H9 (cell line): Measurements from ENCODE around the gene GARIN1A. TPM values are rescaled to one million over a fixed set of nuclear protein-coding genes. Genes with fewer than 3 reads are reported as not detected.
A peak's percentile ranks its signal among the peaks of the same experiment; 100 is the strongest.

ENCODE experiments used
- DNase-seq: peaks from one replicate; pipeline ENCODE4 v3.0.0-alpha.2; 2017
- H2AFZ ChIP-seq: one replicate; pipeline ENCODE4 v1.6.1; 2013; ENCODE audit warnings: mild to moderate bottlenecking, low read length, control low read depth, moderate library complexity
- H2AK5ac ChIP-seq: 2 replicates; pipeline ENCODE4 v1.6.1; 2013; ENCODE audit warnings: low read length, control low read depth, mixed read lengths; ENCODE audit not compliant: insufficient read length
- H2BK120ac ChIP-seq: one replicate; pipeline ENCODE4 v1.6.1; 2013; ENCODE audit warnings: low read depth, mild to moderate bottlenecking, low read length, control low read depth, inconsistent platforms; ENCODE audit not compliant: poor library complexity, severe bottlenecking
- H2BK12ac ChIP-seq: 2 replicates; pipeline ENCODE4 v1.6.1; 2013; ENCODE audit warnings: low read length, control low read depth, mixed read lengths, low read depth; ENCODE audit not compliant: insufficient read length
- H2BK15ac ChIP-seq: 2 replicates; pipeline ENCODE4 v1.6.1; 2013; ENCODE audit warnings: low read depth, low read length, control low read depth
- H2BK20ac ChIP-seq: one replicate; pipeline ENCODE4 v1.6.1; 2013; ENCODE audit warnings: low read depth, mild to moderate bottlenecking, low read length, control low read depth, inconsistent platforms; ENCODE audit not compliant: poor library complexity, severe bottlenecking
- H2BK5ac ChIP-seq: 2 replicates; pipeline ENCODE4 v1.6.1; 2013; ENCODE audit warnings: low read length, control low read depth, mixed read lengths; ENCODE audit not compliant: insufficient read length
- H3K14ac ChIP-seq: 2 replicates; pipeline ENCODE4 v1.6.1; 2013; ENCODE audit warnings: low read length, control low read depth; ENCODE audit not compliant: insufficient read depth
- H3K18ac ChIP-seq: 2 replicates; pipeline ENCODE4 v1.6.1; 2013; ENCODE audit warnings: low read depth, mild to moderate bottlenecking, mixed read lengths, low read length, control low read depth; ENCODE audit not compliant: insufficient read length
- H3K23ac ChIP-seq: 2 replicates; pipeline ENCODE4 v1.6.1; 2013; ENCODE audit warnings: low read length, control low read depth, mixed read lengths, low read depth; ENCODE audit not compliant: insufficient read length
- H3K23me2 ChIP-seq: 2 replicates; pipeline ENCODE4 v1.6.1; 2013; ENCODE audit warnings: low read depth, mild to moderate bottlenecking, mixed read lengths, low read length, control low read depth; ENCODE audit not compliant: insufficient read length, poor library complexity, severe bottlenecking
- H3K27ac ChIP-seq: 2 replicates; pipeline ENCODE4 v1.5.1; 2013; ENCODE audit warnings: low read length, control low read depth, mixed read lengths, low read depth; ENCODE audit not compliant: insufficient read length
- H3K27me3 ChIP-seq: 2 replicates; pipeline ENCODE4 v1.6.1; 2013; ENCODE audit warnings: low read length, control low read depth, inconsistent platforms; ENCODE audit not compliant: insufficient read depth
- H3K4ac ChIP-seq: 2 replicates; pipeline ENCODE4 v1.6.1; 2013; ENCODE audit warnings: low read depth, mild to moderate bottlenecking, control low read depth, inconsistent platforms, low read length, moderate library complexity
- H3K4me1 ChIP-seq: 2 replicates; pipeline ENCODE4 v1.6.1; 2013; ENCODE audit warnings: low read length, control low read depth, inconsistent platforms; ENCODE audit not compliant: insufficient read depth
- H3K4me2 ChIP-seq: 2 replicates; pipeline ENCODE4 v1.6.1; 2013; ENCODE audit warnings: low read length, control low read depth, mixed read lengths; ENCODE audit not compliant: insufficient read length, insufficient read depth
- H3K56ac ChIP-seq: 2 replicates; pipeline ENCODE4 v1.6.1; 2013; ENCODE audit warnings: low read depth, mild to moderate bottlenecking, mixed read lengths, low read length, control low read depth; ENCODE audit not compliant: insufficient read length
- H3K79me1 ChIP-seq: 2 replicates; pipeline ENCODE4 v1.6.1; 2013; ENCODE audit warnings: low read depth, mild to moderate bottlenecking, moderate library complexity, low read length, control low read depth, inconsistent platforms; ENCODE audit not compliant: insufficient read depth, poor library complexity, severe bottlenecking
- H3K79me2 ChIP-seq: 2 replicates; pipeline ENCODE4 v1.6.1; 2013; ENCODE audit warnings: low read length, control low read depth, inconsistent platforms; ENCODE audit not compliant: insufficient read depth
- H3K9ac ChIP-seq: 2 replicates; pipeline ENCODE4 v1.6.1; 2013; ENCODE audit warnings: low read length, control low read depth, mixed read lengths; ENCODE audit not compliant: insufficient read length; ENCODE audit errors: extremely low read depth
- H3K9me3 ChIP-seq: one replicate; pipeline ENCODE4 v1.6.1; 2013; ENCODE audit warnings: low read depth, low read length, inconsistent platforms; ENCODE audit not compliant: control insufficient read depth
- H3T11ph ChIP-seq: one replicate; pipeline ENCODE4 v1.6.1; 2013; ENCODE audit warnings: mild to moderate bottlenecking, low read length, control low read depth, inconsistent platforms
- H4K20me1 ChIP-seq: one replicate; pipeline ENCODE4 v1.6.1; 2013; ENCODE audit not compliant: control insufficient read depth, insufficient read length, insufficient read depth
- H4K5ac ChIP-seq: 2 replicates; pipeline ENCODE4 v1.6.1; 2013; ENCODE audit warnings: low read depth, mild to moderate bottlenecking, mixed read lengths, low read length, control low read depth; ENCODE audit not compliant: insufficient read length
- H4K8ac ChIP-seq: replicated peaks from 2 replicates; pipeline ENCODE4 v1.6.1; 2013; ENCODE audit warnings: low read length, control low read depth, mixed read lengths, low read depth; ENCODE audit not compliant: insufficient read length
- H4K91ac ChIP-seq: 2 replicates; pipeline ENCODE4 v1.6.1; 2013; ENCODE audit warnings: low read depth, mild to moderate bottlenecking, moderate library complexity, mixed read lengths, low read length, control low read depth; ENCODE audit not compliant: insufficient read length
- H3K27ac Mint-ChIP-seq, 3 experiments: 2 replicates in 2 of 3; 3 replicates in 1 of 3; pipeline ENCODE4 v1.8.0; 2020 to 2021; ENCODE audit warnings: mixed read lengths in 3 of 3, mild to moderate bottlenecking in 1 of 3, moderate library complexity in 1 of 3
- H3K27me3 Mint-ChIP-seq: 2 replicates; pipeline ENCODE4 v1.8.0; 2021; ENCODE audit warnings: low read depth, mild to moderate bottlenecking, moderate library complexity, mixed read lengths
- H3K36me3 Mint-ChIP-seq, 3 experiments: 2 replicates in 2 of 3; 3 replicates in 1 of 3; pipeline ENCODE4 v1.8.0; 2020 to 2021; ENCODE audit warnings: low read depth in 3 of 3, mixed read lengths in 3 of 3; ENCODE audit not compliant: insufficient read depth in 1 of 3
- H3K4me1 Mint-ChIP-seq, 2 experiments: 2 replicates each; pipeline ENCODE4 v1.8.0; 2020; ENCODE audit warnings: mixed read lengths in 2 of 2
- H3K4me3 Mint-ChIP-seq, 2 experiments: 2 replicates in 1 of 2; 3 replicates in 1 of 2; pipeline ENCODE4 v1.8.0; 2020 to 2021; ENCODE audit warnings: mild to moderate bottlenecking in 2 of 2, mixed read lengths in 2 of 2, moderate library complexity in 1 of 2
- H3K9me3 Mint-ChIP-seq, 2 experiments: 2 replicates in 1 of 2; 3 replicates in 1 of 2; pipeline ENCODE4 v1.8.0; 2020; ENCODE audit warnings: mild to moderate bottlenecking in 2 of 2, mixed read lengths in 2 of 2, moderate library complexity in 1 of 2
- WGBS: extraction: QIAGEN DNeasy Blood & Tissue Kit; methylation state at CpG from one replicate; pipeline ENCODE4 v1.1.7; 2013; ENCODE audit warnings: missing lambda C conversion rate, low lambda C conversion rate, mixed read lengths; ENCODE audit not compliant: insufficient read length; ENCODE audit errors: extremely low coverage; 5-methylcytosine and 5-hydroxymethylcytosine counted together
- total RNA-seq: library from RNA; stranded (reverse); gene quantifications from 2 replicates; pipeline ENCODE4 v1.2.1, GENCODE V29; 2021
- TF ChIP-seq, protein P1 (sequence below): fragments of 200-600 bp; sonication (generic); conservative IDR thresholded peaks from 3 replicates; pipeline ENCODE4 v1.8.0; 2021; ENCODE audit warnings: antibody characterized with exemption, mild to moderate bottlenecking

GARIN1A gene
- total RNA-seq, 1 experiment from 2014 or later: 0.98 TPM

DNA sequence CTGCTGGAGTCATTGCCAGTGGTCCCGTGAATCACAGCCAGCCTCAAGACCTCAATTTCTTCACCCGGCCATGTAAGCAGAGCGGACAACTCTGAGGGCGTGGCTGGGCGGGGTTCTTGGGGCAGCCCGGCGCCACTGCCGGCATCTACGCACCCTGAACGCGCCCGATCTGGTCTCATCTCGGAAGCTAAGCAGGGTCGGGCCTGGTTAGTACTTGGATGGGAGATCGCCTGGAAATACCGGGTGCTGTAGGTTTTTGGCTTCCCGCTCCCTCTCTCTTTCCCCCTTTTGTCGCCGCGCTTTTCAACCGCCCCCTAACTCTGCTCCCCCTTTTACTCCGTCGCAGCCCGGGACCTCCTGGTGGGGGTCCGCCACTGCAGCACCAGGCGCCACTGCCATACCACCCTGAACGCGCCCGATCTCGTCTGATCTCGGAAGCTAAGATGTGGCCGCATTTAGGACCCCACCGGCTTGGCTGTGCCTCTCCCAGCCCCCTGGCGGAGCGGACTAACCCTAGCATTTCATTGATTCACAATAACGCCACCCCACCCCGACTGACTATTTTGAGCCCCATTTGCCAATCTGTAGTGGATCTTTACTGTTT, 25.3 kb downstream of the GARIN1A start:
- peaks cover 0 to 6% of the 10 kb centered on the region in 2 experiments; a peak in 2 of 5 replicates for H3K9me3 Mint-ChIP-seq
- no peaks in the 10 kb centered on the region for H3K79me1 ChIP-seq
- no peak overlapping the region for H3K23ac ChIP-seq
- no peaks in the 10 kb centered on the region for H4K20me1 ChIP-seq
- peak; percentile 91 for DNase-seq
- H2BK120ac ChIP-seq: no peak overlapping the region
- peaks cover 3% of the 10 kb centered on the region; the same call in 1 of the 2 replicates for H3K4me1 ChIP-seq
- H3K56ac ChIP-seq: no peak overlapping the region
- peaks cover 29% of the 10 kb centered on the region for H3K27me3 Mint-ChIP-seq
- H3K4me2 ChIP-seq: peak overlapping the region; percentile 64
- H2AFZ ChIP-seq: no peak overlapping the region
- H3K4ac ChIP-seq: no peak overlapping the region
- H2BK20ac ChIP-seq: no peak overlapping the region
- H2BK12ac ChIP-seq: no peak overlapping the region
- H3K14ac ChIP-seq: peak overlapping the region; percentile 82
- H2BK15ac ChIP-seq: no peak overlapping the region
- no peak overlapping the region for H2BK5ac ChIP-seq
- no peak overlapping the region for H2AK5ac ChIP-seq
- H3K9ac ChIP-seq: no peak overlapping the region
- no peak overlapping the region for H4K5ac ChIP-seq
- no peak overlapping the region for H4K8ac ChIP-seq
- no peaks in the 10 kb centered on the region for H3K9me3 ChIP-seq
- H3K18ac ChIP-seq: peak overlapping the region; percentile 66
- TF ChIP-seq, protein P1, sequence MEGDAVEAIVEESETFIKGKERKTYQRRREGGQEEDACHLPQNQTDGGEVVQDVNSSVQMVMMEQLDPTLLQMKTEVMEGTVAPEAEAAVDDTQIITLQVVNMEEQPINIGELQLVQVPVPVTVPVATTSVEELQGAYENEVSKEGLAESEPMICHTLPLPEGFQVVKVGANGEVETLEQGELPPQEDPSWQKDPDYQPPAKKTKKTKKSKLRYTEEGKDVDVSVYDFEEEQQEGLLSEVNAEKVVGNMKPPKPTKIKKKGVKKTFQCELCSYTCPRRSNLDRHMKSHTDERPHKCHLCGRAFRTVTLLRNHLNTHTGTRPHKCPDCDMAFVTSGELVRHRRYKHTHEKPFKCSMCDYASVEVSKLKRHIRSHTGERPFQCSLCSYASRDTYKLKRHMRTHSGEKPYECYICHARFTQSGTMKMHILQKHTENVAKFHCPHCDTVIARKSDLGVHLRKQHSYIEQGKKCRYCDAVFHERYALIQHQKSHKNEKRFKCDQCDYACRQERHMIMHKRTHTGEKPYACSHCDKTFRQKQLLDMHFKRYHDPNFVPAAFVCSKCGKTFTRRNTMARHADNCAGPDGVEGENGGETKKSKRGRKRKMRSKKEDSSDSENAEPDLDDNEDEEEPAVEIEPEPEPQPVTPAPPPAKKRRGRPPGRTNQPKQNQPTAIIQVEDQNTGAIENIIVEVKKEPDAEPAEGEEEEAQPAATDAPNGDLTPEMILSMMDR: peak; percentile 67
- H3K4me1 Mint-ChIP-seq: peaks cover 40 to 45% of the 10 kb centered on the region in 2 experiments
- H3K27ac ChIP-seq: no peak overlapping the region
- H3K79me2 ChIP-seq: no peaks in the 10 kb centered on the region
- H3T11ph ChIP-seq: no peak overlapping the region
- peaks cover 0 to 5% (median 0%) of the 10 kb centered on the region in 3 experiments; a peak in 2 of 7 replicates for H3K36me3 Mint-ChIP-seq
- H4K91ac ChIP-seq: no peak overlapping the region
- WGBS: no CpG with 5 or more reads among the region's 37 CpGs
- no peaks in the 10 kb centered on the region for H3K27me3 ChIP-seq
- peak overlapping the region; percentile 59 to 94 (median 75); a peak in 4 of 7 replicates for H3K27ac Mint-ChIP-seq
- peaks cover 7% of the 10 kb centered on the region for H3K23me2 ChIP-seq
- peak overlapping the region; percentile 93 to 96 for H3K4me3 Mint-ChIP-seq
